HCT116 (cell line): Measurements from ENCODE around the gene PTP4A2. TPM values are rescaled to one million over a fixed set of nuclear protein-coding genes. Genes with fewer than 3 reads are reported as not detected.

ENCODE experiments used
- ATAC-seq: fragments of 200-7000 bp; cut with Tn5 transposase; 2 replicates; pipeline ENCODE4 v1.9.1; 2020; ENCODE audit warnings: mild to moderate bottlenecking, moderate library complexity
- BruUV-seq: library from RNA; stranded (reverse); fragments of 400-500 nt; replicated peaks from 2 replicates; lab custom pipeline; 2021; lab: Mats Ljungman, UMichigan
- CTCF ChIA-PET: fragments of 300-600 bp; sonication (Branson Sonifier 250); formaldehyde crosslinking; loops from one replicate; lab custom pipeline; 2021; ENCODE audit warnings: antibody characterized with exemption; lab: Charles Lee
- POLR2A ChIA-PET: fragments of 300-600, 350-600 bp; sonication (Branson Sonifier 250); formaldehyde crosslinking; loops from one replicate; lab custom pipeline; 2021; ENCODE audit warnings: antibody characterized with exemption; lab: Charles Lee
- RAD21 ChIA-PET, 2 experiments: fragments of 300-600 bp; sonication (Branson Sonifier 250); formaldehyde crosslinking; loops; one replicate each; lab custom pipeline; 2023; ENCODE audit warnings: low total read pairs in 2 of 2; ENCODE audit not compliant: uncharacterized antibody in 2 of 2, unreplicated experiment in 2 of 2, low non-redundant PET in 1 of 2; lab: Charles Lee
- DNase-seq: peaks from one replicate; pipeline ENCODE4 v3.0.0-alpha.2; 2010; ENCODE audit warnings: low read depth, low spot score
- H2AFZ ChIP-seq: fragments of 200-600 bp; shearing (Covaris generic), sonication (generic); 2 replicates; pipeline ENCODE4 v1.6.1; 2017; ENCODE audit warnings: low read depth, mixed run types, mixed read lengths, antibody characterized with exemption, low read length; ENCODE audit not compliant: poor library complexity, severe bottlenecking
- H3K27ac ChIP-seq: 2 replicates; pipeline ENCODE4 v1.5.1; 2012; ENCODE audit warnings: low read depth, low read length
- H3K27me3 ChIP-seq: fragments of 200-600 bp; sonication (generic); 2 replicates; pipeline ENCODE4 v1.6.1; 2016; ENCODE audit warnings: mixed run types, low read length, mixed read lengths; ENCODE audit not compliant: insufficient read depth
- H3K36me3 ChIP-seq, 2 experiments: fragments of 200-500 bp in 1 of 2; fragments of 200-600 bp in 1 of 2; sonication (Bioruptor generic) in 1 of 2; sonication (generic) in 1 of 2; 2 replicates each; pipeline versions ENCODE4 v1.5.1 to v1.6.1; 2014 to 2016; ENCODE audit warnings: low read length in 2 of 2, inconsistent platforms in 1 of 2, mixed read lengths in 1 of 2, mixed run types in 1 of 2; ENCODE audit not compliant: insufficient read depth in 2 of 2, control insufficient read depth in 1 of 2
- H3K4me1 ChIP-seq, 2 experiments: fragments of 200-600 bp in 1 of 2; sonication (generic) in 1 of 2; 2 replicates each; pipeline versions ENCODE4 v1.5.1 to v1.6.1; 2012 to 2017; ENCODE audit warnings: low read length in 2 of 2, inconsistent platforms in 1 of 2, mild to moderate bottlenecking in 1 of 2, mixed read lengths in 1 of 2, mixed run types in 1 of 2, moderate library complexity in 1 of 2; ENCODE audit not compliant: insufficient read depth in 2 of 2, control insufficient read depth in 1 of 2
- H3K4me2 ChIP-seq: fragments of 200-600 bp; sonication (generic); 2 replicates; pipeline ENCODE4 v1.6.1; 2017; ENCODE audit warnings: mixed run types, low read length, mixed read lengths
- H3K4me3 ChIP-seq, 2 experiments: fragments of 200-600 bp in 1 of 2; sonication (generic) in 1 of 2; replicated peaks in 1 of 2; 2 replicates each; pipeline ENCODE4 v1.5.1; 2011 to 2016; ENCODE audit warnings: low read length in 2 of 2, control low read depth in 1 of 2, low read depth in 1 of 2, mild to moderate bottlenecking in 1 of 2, mixed read lengths in 1 of 2, mixed run types in 1 of 2
- H3K79me2 ChIP-seq: fragments of 200-600 bp; sonication (generic); 2 replicates; pipeline ENCODE4 v1.6.1; 2017; ENCODE audit warnings: mild to moderate bottlenecking, mixed run types, low read length, moderate library complexity, mixed read lengths; ENCODE audit not compliant: insufficient read depth
- H3K9ac ChIP-seq: fragments of 200-600 bp; sonication (generic); 2 replicates; pipeline ENCODE4 v1.6.1; 2016; ENCODE audit warnings: low read length, mixed read lengths
- H3K9me2 ChIP-seq: fragments of 200-600 bp; sonication (generic), shearing (Covaris generic); 2 replicates; pipeline ENCODE4 v1.6.1; 2017; ENCODE audit warnings: mixed run types, mild to moderate bottlenecking, moderate library complexity; ENCODE audit not compliant: insufficient read depth
- H3K9me3 ChIP-seq, 2 experiments: fragments of 200-500 bp in 1 of 2; fragments of 200-600 bp in 1 of 2; sonication (Bioruptor generic) in 1 of 2; sonication (generic) in 1 of 2; 2 replicates each; pipeline ENCODE4 v1.6.1; 2014 to 2017; ENCODE audit warnings: low read length in 2 of 2, mixed read lengths in 2 of 2, inconsistent platforms in 1 of 2, low read depth in 1 of 2, mild to moderate bottlenecking in 1 of 2, mixed run types in 1 of 2, moderate library complexity in 1 of 2; ENCODE audit not compliant: control insufficient read depth in 1 of 2, insufficient read depth in 1 of 2
- H4K20me1 ChIP-seq: fragments of 200-600 bp; sonication (generic), shearing (Covaris generic); 2 replicates; pipeline ENCODE4 v1.6.1; 2017; ENCODE audit warnings: mixed run types, mild to moderate bottlenecking, moderate library complexity; ENCODE audit not compliant: insufficient read depth
- ATF3 ChIP-seq: IDR thresholded peaks from 2 replicates; pipeline ENCODE4 v1.6.1; 2012
- CBX3 ChIP-seq: IDR thresholded peaks from 2 replicates; pipeline ENCODE4 v1.6.1; 2012; ENCODE audit warnings: low read depth
- CEBPB ChIP-seq: IDR thresholded peaks from 2 replicates; pipeline ENCODE4 v1.6.1; 2012; ENCODE audit warnings: low read depth
- EZH2phosphoT487 ChIP-seq: fragments of 200-600 bp; IDR thresholded peaks from 2 replicates; pipeline ENCODE4 v1.6.1; 2018; ENCODE audit warnings: antibody characterized with exemption, borderline replicate concordance
- JUND ChIP-seq: IDR thresholded peaks from 2 replicates; pipeline ENCODE4 v1.6.1; 2012
- MAX ChIP-seq: IDR thresholded peaks from 2 replicates; pipeline ENCODE4 v1.6.1; 2012
- POLR2A ChIP-seq: IDR thresholded peaks from 2 replicates; pipeline ENCODE4 v1.7.0; 2011; ENCODE audit warnings: borderline replicate concordance; ENCODE audit not compliant: insufficient read depth, insufficient read length; ENCODE audit errors: extremely low read depth
- POLR2AphosphoS5 ChIP-seq: IDR thresholded peaks from 2 replicates; pipeline ENCODE4 v1.6.1; 2011; ENCODE audit warnings: mild to moderate bottlenecking, low read depth, low read length, moderate library complexity
- SP1 ChIP-seq: IDR thresholded peaks from 2 replicates; pipeline ENCODE4 v1.6.1; 2012; ENCODE audit warnings: low read depth
- intact Hi-C: fragments of 100-400 bp; cut with micrococcal nuclease; formaldehyde crosslinking; loops from 2 replicates; pipeline ENCODE4 v1.10.0; 2022
- total RNA-seq: library from RNA; stranded (reverse); gene quantifications from one replicate; pipeline ENCODE4 v1.2.1, GENCODE V29; 2021; ENCODE audit not compliant: unreplicated experiment
- TF ChIP-seq, protein P1 (sequence below), 3 experiments: fragments of 200-600 bp in 1 of 3; sonication (generic) in 1 of 3; IDR thresholded peaks in 2 of 3; conservative IDR thresholded peaks in 1 of 3; 2 replicates each; pipeline ENCODE4 v1.5.1; 2012 to 2017; ENCODE audit warnings: low read depth in 2 of 3, low read length in 2 of 3, antibody characterized with exemption in 1 of 3, borderline replicate concordance in 1 of 3, control low read depth in 1 of 3, mild to moderate bottlenecking in 1 of 3, mixed read lengths in 1 of 3, mixed run types in 1 of 3, moderate library complexity in 1 of 3; ENCODE audit not compliant: insufficient read depth in 1 of 3

Gene PTP4A2
- total RNA-seq, 1 experiment from 2014 or later, result 267 TPM

GRCh38 chr1:31877544-31877943, 60.6 kb downstream of the PTP4A2 start:
- H3K4me2 ChIP-seq, result no peak overlapping the region
- no peak overlapping the region for H3K27ac ChIP-seq
- no peaks in the 10 kb centered on the region for H3K79me2 ChIP-seq
- no peaks in the 10 kb centered on the region for H4K20me1 ChIP-seq
- no peaks in the 10 kb centered on the region for H3K9me3 ChIP-seq
- no peaks in the 10 kb centered on the region for H3K9me2 ChIP-seq
- H2AFZ ChIP-seq, result no peak overlapping the region
- no peak for DNase-seq
- no peaks in the 10 kb centered on the region for H3K4me1 ChIP-seq
- ChIA-PET POLR2A (no interaction called here), CTCF (no interaction called here), RAD21 (no interaction called here)
- BruUV-seq, result no TSS peak
- H3K9ac ChIP-seq, result no peak overlapping the region
- intact Hi-C loops, result no loop called here
- no peak overlapping the region for H3K4me3 ChIP-seq
- ATAC-seq, result no peak
- H3K27me3 ChIP-seq, result no peaks in the 10 kb centered on the region
- TF ChIP-seq POLR2A (no peak), EZH2phosphoT487 (no peak), CBX3 (no peak), CEBPB (no peak), POLR2AphosphoS5 (no peak), ATF3 (no peak), MAX (no peak), JUND (no peak), SP1 (no peak)
- TF ChIP-seq, protein P1, sequence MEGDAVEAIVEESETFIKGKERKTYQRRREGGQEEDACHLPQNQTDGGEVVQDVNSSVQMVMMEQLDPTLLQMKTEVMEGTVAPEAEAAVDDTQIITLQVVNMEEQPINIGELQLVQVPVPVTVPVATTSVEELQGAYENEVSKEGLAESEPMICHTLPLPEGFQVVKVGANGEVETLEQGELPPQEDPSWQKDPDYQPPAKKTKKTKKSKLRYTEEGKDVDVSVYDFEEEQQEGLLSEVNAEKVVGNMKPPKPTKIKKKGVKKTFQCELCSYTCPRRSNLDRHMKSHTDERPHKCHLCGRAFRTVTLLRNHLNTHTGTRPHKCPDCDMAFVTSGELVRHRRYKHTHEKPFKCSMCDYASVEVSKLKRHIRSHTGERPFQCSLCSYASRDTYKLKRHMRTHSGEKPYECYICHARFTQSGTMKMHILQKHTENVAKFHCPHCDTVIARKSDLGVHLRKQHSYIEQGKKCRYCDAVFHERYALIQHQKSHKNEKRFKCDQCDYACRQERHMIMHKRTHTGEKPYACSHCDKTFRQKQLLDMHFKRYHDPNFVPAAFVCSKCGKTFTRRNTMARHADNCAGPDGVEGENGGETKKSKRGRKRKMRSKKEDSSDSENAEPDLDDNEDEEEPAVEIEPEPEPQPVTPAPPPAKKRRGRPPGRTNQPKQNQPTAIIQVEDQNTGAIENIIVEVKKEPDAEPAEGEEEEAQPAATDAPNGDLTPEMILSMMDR (IDR thresholded peaks at IDR 0.05 in 2 of 3, conservative IDR thresholded peaks at IDR 0.05 in 1 of 3; ENCODE audit: borderline replicate concordance in 1 of 3, insufficient read depth in 1 of 3, low read depth in 2 of 3, low read length in 2 of 3), result no peak
- no peaks in the 10 kb centered on the region for H3K36me3 ChIP-seq
